ENCODE data around the gene LRP1B. TPM values are rescaled to one million over a fixed set of nuclear protein-coding genes. Genes with fewer than 3 reads are reported as not detected.

The LRP1B gene
- total and polyA plus RNA-seq, 2 donors (not counting 1 experiment from before 2014, with no cell fraction given) = under 0.01 to 0.01 TPM

GRCh38 chr2:140744379-140744778 is 1386.4 kb downstream of the LRP1B start:
- no peaks in the 10 kb centered on the region for H3K27me3 ChIP-seq (ENCODE audit: control insufficient read depth, insufficient read depth, low read length)
- H3K4me2 ChIP-seq (ENCODE audit: extremely low read depth, insufficient read depth, low read length) = no peak overlapping the region
- no peak overlapping the region for H3K27ac ChIP-seq (ENCODE audit: insufficient read depth, low read length)
- no peaks in the 10 kb centered on the region for H3K9me3 ChIP-seq (ENCODE audit: control insufficient read depth, insufficient read depth, low read depth, low read length)
- no peaks in the 10 kb centered on the region for H3K79me2 ChIP-seq (ENCODE audit: control insufficient read depth, insufficient read depth, low read length)
- no peaks in the 10 kb centered on the region for H3K4me1 ChIP-seq (ENCODE audit: control insufficient read depth, extremely low read depth, insufficient read depth, low read length)
- no peak for TF ChIP-seq CTCF (conservative IDR thresholded peaks at IDR 0.05 in 1 of 2, IDR thresholded peaks at IDR 0.05 in 1 of 2; ENCODE audit: low read depth in 1 of 2, low read length in 2 of 2)
- no peak for TF ChIP-seq EZH2 (IDR thresholded peaks at IDR 0.05; ENCODE audit: low read length, missing control alignments)
- no peak overlapping the region for H3K9ac ChIP-seq (ENCODE audit: insufficient read depth, low read length)
- no peak overlapping the region for H3K4me3 ChIP-seq (replicated peaks in 1 of 4; ENCODE audit: control extremely low read depth in 1 of 4, insufficient read depth in 1 of 4, low read depth in 3 of 4, low read length in 4 of 4)
- no peak overlapping the region for H2AFZ ChIP-seq (ENCODE audit: low read length)
- DNase-seq (ENCODE audit: low read depth in 2 of 2) = no peak
- no peaks in the 10 kb centered on the region for H4K20me1 ChIP-seq (ENCODE audit: control insufficient read depth, extremely low read depth, insufficient read depth, low read length)
- no peaks in the 10 kb centered on the region for H3K36me3 ChIP-seq (ENCODE audit: control insufficient read depth, insufficient read depth, low read length)

GRCh38 chr2:140737006-140737405 is 1393.8 kb downstream of the LRP1B start:
- Histone ChIP-seq H3K79me2 (ENCODE audit: control insufficient read depth, insufficient read depth, low read length) (no peaks in the 10 kb centered on the region), H3K9me3 (ENCODE audit: control insufficient read depth, insufficient read depth, low read depth, low read length) (no peaks in the 10 kb centered on the region), H3K9ac (ENCODE audit: insufficient read depth, low read length) (no peak overlapping the region), H3K4me2 (ENCODE audit: extremely low read depth, insufficient read depth, low read length) (no peak overlapping the region), H4K20me1 (ENCODE audit: control insufficient read depth, extremely low read depth, insufficient read depth, low read length) (no peaks in the 10 kb centered on the region), H2AFZ (ENCODE audit: low read length) (no peak overlapping the region), H3K4me3 (replicated peaks in 1 of 4; ENCODE audit: control extremely low read depth in 1 of 4, insufficient read depth in 1 of 4, low read depth in 3 of 4, low read length in 4 of 4) (no peak overlapping the region), H3K36me3 (ENCODE audit: control insufficient read depth, insufficient read depth, low read length) (no peaks in the 10 kb centered on the region), H3K27me3 (ENCODE audit: control insufficient read depth, insufficient read depth, low read length) (no peaks in the 10 kb centered on the region), H3K27ac (ENCODE audit: insufficient read depth, low read length) (no peak overlapping the region), H3K4me1 (ENCODE audit: control insufficient read depth, extremely low read depth, insufficient read depth, low read length) (no peaks in the 10 kb centered on the region)
- TF ChIP-seq EZH2 (IDR thresholded peaks at IDR 0.05; ENCODE audit: low read length, missing control alignments) (no peak), CTCF (conservative IDR thresholded peaks at IDR 0.05 in 1 of 2, IDR thresholded peaks at IDR 0.05 in 1 of 2; ENCODE audit: low read depth in 1 of 2, low read length in 2 of 2) (no peak)
- no peak for DNase-seq (ENCODE audit: low read depth in 2 of 2)

GRCh38 chr2:140734992-140735391 is 1395.8 kb downstream of the LRP1B start:
- Histone ChIP-seq H3K9me3 (ENCODE audit: control insufficient read depth, insufficient read depth, low read depth, low read length) (no peaks in the 10 kb centered on the region), H3K27me3 (ENCODE audit: control insufficient read depth, insufficient read depth, low read length) (no peaks in the 10 kb centered on the region), H3K36me3 (ENCODE audit: control insufficient read depth, insufficient read depth, low read length) (no peaks in the 10 kb centered on the region), H4K20me1 (ENCODE audit: control insufficient read depth, extremely low read depth, insufficient read depth, low read length) (no peaks in the 10 kb centered on the region), H3K9ac (ENCODE audit: insufficient read depth, low read length) (no peak overlapping the region), H3K4me2 (ENCODE audit: extremely low read depth, insufficient read depth, low read length) (no peak overlapping the region), H2AFZ (ENCODE audit: low read length) (no peak overlapping the region), H3K4me3 (replicated peaks in 1 of 4; ENCODE audit: control extremely low read depth in 1 of 4, insufficient read depth in 1 of 4, low read depth in 3 of 4, low read length in 4 of 4) (no peak overlapping the region), H3K27ac (ENCODE audit: insufficient read depth, low read length) (no peak overlapping the region), H3K4me1 (ENCODE audit: control insufficient read depth, extremely low read depth, insufficient read depth, low read length) (no peaks in the 10 kb centered on the region), H3K79me2 (ENCODE audit: control insufficient read depth, insufficient read depth, low read length) (no peaks in the 10 kb centered on the region)
- TF ChIP-seq EZH2 (IDR thresholded peaks at IDR 0.05; ENCODE audit: low read length, missing control alignments) (no peak), CTCF (conservative IDR thresholded peaks at IDR 0.05 in 1 of 2, IDR thresholded peaks at IDR 0.05 in 1 of 2; ENCODE audit: low read depth in 1 of 2, low read length in 2 of 2) (no peak)
- DNase-seq (ENCODE audit: low read depth in 2 of 2) = no peak

Data from fibroblast of lung (primary cell).